ENCODE measurements around the gene PHF14. TPM values are rescaled to one million over a fixed set of nuclear protein-coding genes. Genes with fewer than 3 reads are reported as not detected.

Gene PHF14
- polyA plus RNA-seq, 2 of the 4 experiments (the other 2 are of a cell fraction): 36.7 to 48.0 TPM

DNA sequence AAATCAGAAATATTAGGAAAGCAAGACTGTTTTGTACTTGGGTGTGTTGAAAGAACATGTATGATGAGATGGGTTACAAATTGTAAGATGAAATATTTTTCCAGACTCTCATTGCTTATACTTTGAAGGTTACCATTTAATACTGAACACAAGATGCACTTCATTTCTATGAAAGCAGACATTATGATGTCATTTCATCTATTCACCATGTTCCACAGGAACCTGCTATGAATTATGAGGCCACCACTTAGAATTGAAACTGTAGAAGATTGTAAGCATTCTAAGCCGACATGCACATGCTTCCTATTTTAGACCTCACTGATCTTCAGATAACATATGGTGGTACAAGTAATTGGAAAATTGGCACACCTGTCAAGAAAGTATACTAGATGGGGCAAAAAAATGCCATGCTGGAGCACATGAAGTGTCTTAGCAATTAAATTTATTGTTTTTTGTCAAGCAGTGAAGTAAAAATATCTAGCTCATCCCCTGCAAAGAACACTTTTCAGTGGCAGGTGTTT is 195.0 kb downstream of the PHF14 start:
- H3K4me3 ChIP-seq: no peak overlapping the region
- H3K27ac ChIP-seq: no peak overlapping the region
- no peaks in the 10 kb centered on the region for H3K4me1 ChIP-seq
- ChIA-PET POLR2A (no interaction called here), CTCF (no interaction called here)
- no peak for ATAC-seq
- DNase-seq (ENCODE audit: low read depth in 1 of 2, low spot score in 1 of 2): no peak
- no peaks in the 10 kb centered on the region for H3K9me3 ChIP-seq
- no peak overlapping the region for H3K4me2 ChIP-seq
- 93% methylated on average over 1 of the region's 1 CpG for WGBS (ENCODE audit: missing lambda C conversion rate)
- FAIRE-seq: no peak
- TF ChIP-seq HOXA7 (CRISPR knock-in tag; IDR thresholded peaks at IDR 0.05) (no peak), RCOR1 (IDR thresholded peaks at IDR 0.05; ENCODE audit: low read depth, low read length) (no peak), EP300 (IDR thresholded peaks at IDR 0.05) (no peak), MAFK (IDR thresholded peaks at IDR 0.05; ENCODE audit: partially characterized antibody) (no peak), ZNF302 (CRISPR knock-in tag; IDR thresholded peaks at IDR 0.05) (no peak), HDAC2 (IDR thresholded peaks at IDR 0.05) (no peak), ZSCAN20 (CRISPR knock-in tag; IDR thresholded peaks at IDR 0.05) (no peak), RARB (CRISPR knock-in tag; IDR thresholded peaks at IDR 0.05) (no peak), POLR2AphosphoS2 (conservative IDR thresholded peaks at IDR 0.05; ENCODE audit: low read length) (no peak), RAD21 (conservative IDR thresholded peaks at IDR 0.05 in 1 of 2, IDR thresholded peaks at IDR 0.05 in 1 of 2) (no peak), CEBPB (IDR thresholded peaks at IDR 0.05) (no peak), E2F6 (IDR thresholded peaks at IDR 0.05; ENCODE audit: borderline replicate concordance, low read depth) (no peak), CHD2 (IDR thresholded peaks at IDR 0.05; ENCODE audit: low read length, partially characterized antibody) (no peak), EHMT2 (IDR thresholded peaks at IDR 0.05; ENCODE audit: low read depth) (no peak)
- TF ChIP-seq, protein P1, sequence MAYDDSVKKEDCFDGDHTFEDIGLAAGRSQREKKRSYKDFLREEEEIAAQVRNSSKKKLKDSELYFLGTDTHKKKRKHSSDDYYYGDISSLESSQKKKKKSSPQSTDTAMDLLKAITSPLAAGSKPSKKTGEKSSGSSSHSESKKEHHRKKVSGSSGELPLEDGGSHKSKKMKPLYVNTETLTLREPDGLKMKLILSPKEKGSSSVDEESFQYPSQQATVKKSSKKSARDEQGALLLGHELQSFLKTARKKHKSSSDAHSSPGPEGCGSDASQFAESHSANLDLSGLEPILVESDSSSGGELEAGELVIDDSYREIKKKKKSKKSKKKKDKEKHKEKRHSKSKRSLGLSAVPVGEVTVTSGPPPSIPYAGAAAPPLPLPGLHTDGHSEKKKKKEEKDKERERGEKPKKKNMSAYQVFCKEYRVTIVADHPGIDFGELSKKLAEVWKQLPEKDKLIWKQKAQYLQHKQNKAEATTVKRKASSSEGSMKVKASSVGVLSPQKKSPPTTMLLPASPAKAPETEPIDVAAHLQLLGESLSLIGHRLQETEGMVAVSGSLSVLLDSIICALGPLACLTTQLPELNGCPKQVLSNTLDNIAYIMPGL (CRISPR knock-in tag; IDR thresholded peaks at IDR 0.05; ENCODE audit: borderline replicate concordance): no peak
- TF ChIP-seq, protein P2, sequence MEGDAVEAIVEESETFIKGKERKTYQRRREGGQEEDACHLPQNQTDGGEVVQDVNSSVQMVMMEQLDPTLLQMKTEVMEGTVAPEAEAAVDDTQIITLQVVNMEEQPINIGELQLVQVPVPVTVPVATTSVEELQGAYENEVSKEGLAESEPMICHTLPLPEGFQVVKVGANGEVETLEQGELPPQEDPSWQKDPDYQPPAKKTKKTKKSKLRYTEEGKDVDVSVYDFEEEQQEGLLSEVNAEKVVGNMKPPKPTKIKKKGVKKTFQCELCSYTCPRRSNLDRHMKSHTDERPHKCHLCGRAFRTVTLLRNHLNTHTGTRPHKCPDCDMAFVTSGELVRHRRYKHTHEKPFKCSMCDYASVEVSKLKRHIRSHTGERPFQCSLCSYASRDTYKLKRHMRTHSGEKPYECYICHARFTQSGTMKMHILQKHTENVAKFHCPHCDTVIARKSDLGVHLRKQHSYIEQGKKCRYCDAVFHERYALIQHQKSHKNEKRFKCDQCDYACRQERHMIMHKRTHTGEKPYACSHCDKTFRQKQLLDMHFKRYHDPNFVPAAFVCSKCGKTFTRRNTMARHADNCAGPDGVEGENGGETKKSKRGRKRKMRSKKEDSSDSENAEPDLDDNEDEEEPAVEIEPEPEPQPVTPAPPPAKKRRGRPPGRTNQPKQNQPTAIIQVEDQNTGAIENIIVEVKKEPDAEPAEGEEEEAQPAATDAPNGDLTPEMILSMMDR (IDR thresholded peaks at IDR 0.05): no peak

DNA sequence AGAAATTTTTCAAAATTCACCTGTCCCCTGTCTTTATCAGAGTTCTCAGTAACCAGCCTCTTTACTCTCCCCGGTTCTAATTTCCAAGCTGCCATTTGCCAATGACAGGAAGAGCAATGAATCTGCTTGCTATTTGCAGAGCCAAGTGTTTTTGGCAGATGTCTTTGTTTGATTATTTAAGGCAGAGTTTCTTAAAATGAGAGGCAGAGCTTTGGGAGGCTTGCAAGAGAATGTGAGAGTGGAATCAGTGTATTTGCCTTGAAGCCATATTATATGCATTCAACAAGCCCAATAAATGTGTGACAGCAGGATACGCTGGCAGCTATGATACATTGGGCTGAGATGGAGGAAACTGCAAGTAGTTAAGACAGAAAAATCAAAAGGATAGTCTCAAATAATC is 196.5 kb downstream of the PHF14 start:
- 83% methylated on average over 2 of the region's 2 CpGs for WGBS (ENCODE audit: missing lambda C conversion rate)

DNA sequence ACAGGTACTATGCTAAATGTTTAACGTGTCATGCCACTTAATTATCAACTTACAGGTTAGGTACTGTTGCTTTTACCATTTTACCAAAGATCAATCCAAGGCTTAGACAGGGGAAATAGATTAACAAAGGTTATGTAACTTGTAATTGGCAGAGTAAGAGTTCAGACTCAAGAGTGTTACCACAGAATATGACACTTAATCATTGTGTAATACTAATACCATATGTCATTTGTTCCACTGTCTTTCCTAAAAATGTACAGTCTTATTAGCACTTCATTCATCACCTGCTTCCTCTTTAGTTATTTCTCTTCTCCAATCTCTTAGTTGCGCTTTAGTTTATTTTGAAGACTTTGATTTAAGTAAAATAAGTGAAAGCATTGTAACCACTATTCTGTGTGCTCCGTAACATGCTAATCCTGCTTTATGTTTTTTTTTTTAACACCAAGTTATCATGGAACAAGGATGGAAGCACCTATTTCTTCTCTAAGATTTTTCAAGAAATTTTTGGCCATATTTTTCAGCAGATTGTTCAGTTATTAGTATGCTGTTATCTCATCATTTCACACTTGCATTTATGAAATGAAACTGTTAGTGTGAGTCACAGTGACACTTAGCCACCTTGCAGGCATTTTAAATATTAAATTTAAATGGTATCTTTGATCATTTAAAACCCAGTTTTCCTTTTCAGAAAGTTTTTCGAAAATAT is 197.3 kb downstream of the PHF14 start:
- H3K4me2 ChIP-seq: no peak overlapping the region
- H3K4me3 ChIP-seq: no peak overlapping the region
- ATAC-seq (no peak), DNase-seq (ENCODE audit: low read depth in 1 of 2, low spot score in 1 of 2) (no peak), FAIRE-seq (no peak)
- H3K9me3 ChIP-seq: no peaks in the 10 kb centered on the region
- 92% methylated on average over 4 of the region's 4 CpGs for WGBS (ENCODE audit: missing lambda C conversion rate)
- POLR2A ChIA-PET: no interaction called here
- no peaks in the 10 kb centered on the region for H3K4me1 ChIP-seq
- no peak overlapping the region for H3K27ac ChIP-seq
- CTCF ChIA-PET: no interaction called here
- TF ChIP-seq, protein P3, sequence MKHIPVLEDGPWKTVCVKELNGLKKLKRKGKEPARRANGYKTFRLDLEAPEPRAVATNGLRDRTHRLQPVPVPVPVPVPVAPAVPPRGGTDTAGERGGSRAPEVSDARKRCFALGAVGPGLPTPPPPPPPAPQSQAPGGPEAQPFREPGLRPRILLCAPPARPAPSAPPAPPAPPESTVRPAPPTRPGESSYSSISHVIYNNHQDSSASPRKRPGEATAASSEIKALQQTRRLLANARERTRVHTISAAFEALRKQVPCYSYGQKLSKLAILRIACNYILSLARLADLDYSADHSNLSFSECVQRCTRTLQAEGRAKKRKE (CRISPR knock-in tag; IDR thresholded peaks at IDR 0.05; ENCODE audit: low read depth): no peak
- TF ChIP-seq EP300 (IDR thresholded peaks at IDR 0.05) (no peak), SMC3 (IDR thresholded peaks at IDR 0.05) (no peak), CBX8 (IDR thresholded peaks at IDR 0.05) (no peak), RFX5 (IDR thresholded peaks at IDR 0.05) (no peak), MYC (IDR thresholded peaks at IDR 0.05; ENCODE audit: borderline replicate concordance, low read length) (no peak), HDAC2 (IDR thresholded peaks at IDR 0.05) (no peak), KDM5A (IDR thresholded peaks at IDR 0.05) (no peak)
- TF ChIP-seq, protein P4, sequence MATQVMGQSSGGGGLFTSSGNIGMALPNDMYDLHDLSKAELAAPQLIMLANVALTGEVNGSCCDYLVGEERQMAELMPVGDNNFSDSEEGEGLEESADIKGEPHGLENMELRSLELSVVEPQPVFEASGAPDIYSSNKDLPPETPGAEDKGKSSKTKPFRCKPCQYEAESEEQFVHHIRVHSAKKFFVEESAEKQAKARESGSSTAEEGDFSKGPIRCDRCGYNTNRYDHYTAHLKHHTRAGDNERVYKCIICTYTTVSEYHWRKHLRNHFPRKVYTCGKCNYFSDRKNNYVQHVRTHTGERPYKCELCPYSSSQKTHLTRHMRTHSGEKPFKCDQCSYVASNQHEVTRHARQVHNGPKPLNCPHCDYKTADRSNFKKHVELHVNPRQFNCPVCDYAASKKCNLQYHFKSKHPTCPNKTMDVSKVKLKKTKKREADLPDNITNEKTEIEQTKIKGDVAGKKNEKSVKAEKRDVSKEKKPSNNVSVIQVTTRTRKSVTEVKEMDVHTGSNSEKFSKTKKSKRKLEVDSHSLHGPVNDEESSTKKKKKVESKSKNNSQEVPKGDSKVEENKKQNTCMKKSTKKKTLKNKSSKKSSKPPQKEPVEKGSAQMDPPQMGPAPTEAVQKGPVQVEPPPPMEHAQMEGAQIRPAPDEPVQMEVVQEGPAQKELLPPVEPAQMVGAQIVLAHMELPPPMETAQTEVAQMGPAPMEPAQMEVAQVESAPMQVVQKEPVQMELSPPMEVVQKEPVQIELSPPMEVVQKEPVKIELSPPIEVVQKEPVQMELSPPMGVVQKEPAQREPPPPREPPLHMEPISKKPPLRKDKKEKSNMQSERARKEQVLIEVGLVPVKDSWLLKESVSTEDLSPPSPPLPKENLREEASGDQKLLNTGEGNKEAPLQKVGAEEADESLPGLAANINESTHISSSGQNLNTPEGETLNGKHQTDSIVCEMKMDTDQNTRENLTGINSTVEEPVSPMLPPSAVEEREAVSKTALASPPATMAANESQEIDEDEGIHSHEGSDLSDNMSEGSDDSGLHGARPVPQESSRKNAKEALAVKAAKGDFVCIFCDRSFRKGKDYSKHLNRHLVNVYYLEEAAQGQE (IDR thresholded peaks at IDR 0.05): no peak

More for the DNA sequence above, 196.5 kb downstream of the PHF14 start:
- H3K9me3 ChIP-seq: no peaks in the 10 kb centered on the region
- H3K4me3 ChIP-seq: no peak overlapping the region
- CTCF ChIA-PET: no interaction called here
- DNase-seq (ENCODE audit: low read depth in 1 of 2, low spot score in 1 of 2) (no peak), ATAC-seq (no peak), FAIRE-seq (no peak)
- no peak overlapping the region for H3K4me2 ChIP-seq
- POLR2A ChIA-PET: no interaction called here
- H3K4me1 ChIP-seq: no peaks in the 10 kb centered on the region
- H3K27ac ChIP-seq: no peak overlapping the region
- TF ChIP-seq RNF2 (IDR thresholded peaks at IDR 0.05; ENCODE audit: borderline replicate concordance, low read depth) (no peak), NR3C1 (IDR thresholded peaks at IDR 0.05) (no peak)

Measured in A549 (cell line).